ENCODE data around the gene USF2.

DNA sequence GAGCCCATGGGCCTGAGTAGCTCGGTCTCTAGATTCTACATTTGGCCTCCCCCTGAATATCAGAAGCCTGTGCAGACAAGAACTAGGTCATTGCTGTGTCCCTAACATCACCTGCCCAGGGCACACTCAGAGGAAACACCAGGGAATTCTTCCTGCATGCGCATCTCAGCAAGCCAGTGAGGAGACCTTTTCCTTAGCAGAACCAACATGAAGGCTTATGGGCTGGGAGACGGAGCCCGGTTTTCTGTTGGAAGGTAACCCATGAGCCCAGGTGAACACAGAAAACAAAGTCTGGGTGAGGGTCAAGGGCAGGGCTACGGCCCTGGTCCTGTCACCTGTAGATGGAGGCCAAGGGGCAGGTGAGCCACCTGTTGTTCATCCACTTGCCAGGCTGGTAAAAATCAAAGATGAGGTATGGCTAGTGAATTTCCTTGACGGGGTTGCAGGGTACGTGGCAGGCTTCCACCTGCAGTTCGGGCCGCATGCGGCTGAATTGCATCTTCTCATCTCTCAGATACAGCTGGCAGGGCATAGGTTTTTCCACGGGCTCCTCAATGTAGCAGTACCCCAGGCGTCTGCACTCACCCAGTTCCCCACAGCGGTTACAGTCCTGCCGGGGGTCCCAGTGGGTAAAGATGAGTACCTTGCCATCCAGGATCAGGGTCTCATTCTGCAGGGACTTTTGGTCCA, 36.7 kb upstream of the USF2 start:
- TF ChIP-seq YY1 (IDR thresholded peaks at IDR 0.05; ENCODE audit: insufficient read depth, insufficient read length) (no peak), ZNF274 (IDR thresholded peaks at IDR 0.05; ENCODE audit: low read depth, low read length) (no peak), SUZ12 (IDR thresholded peaks at IDR 0.05; ENCODE audit: extremely low read depth, insufficient read depth, insufficient read length) (no peak)

Data from NT2/D1 (cell line).